Right ventricle myocardium superior (tissue), 1 donor: ENCODE results near the gene TMED4. TPM values are rescaled to one million over a fixed set of nuclear protein-coding genes. Genes with fewer than 3 reads are reported as not detected.

ENCODE experiments used
- ATAC-seq: fragments of 200-7000 bp; cut with Tn5 transposase; one replicate; pipeline ENCODE4 v1.9.1; 2020; ENCODE audit warnings: mild to moderate bottlenecking; ENCODE audit not compliant: poor library complexity
- DNase-seq: peaks from one replicate; pipeline ENCODE4 v3.0.0-alpha.2; 2020
- intact Hi-C: fragments of 100-400 bp; cut with DNase I; formaldehyde crosslinking; loops from one replicate; pipeline ENCODE4 v1.11.2; 2022
- total RNA-seq: library from RNA; stranded (reverse); fragmentation: NEBNext Ultra II Directional; extraction: Animal tissue kit (Norgen Biotek cat#: 25700); gene quantifications from one replicate; pipeline ENCODE4 v1.2.1, GENCODE V29; 2021
- donor health status: DM: no; HTN: yes; CAD: no; lungs with severe emphysema.

TMED4 gene
- total RNA-seq, 1 donor from 2014 or later = 47.6 TPM

DNA sequence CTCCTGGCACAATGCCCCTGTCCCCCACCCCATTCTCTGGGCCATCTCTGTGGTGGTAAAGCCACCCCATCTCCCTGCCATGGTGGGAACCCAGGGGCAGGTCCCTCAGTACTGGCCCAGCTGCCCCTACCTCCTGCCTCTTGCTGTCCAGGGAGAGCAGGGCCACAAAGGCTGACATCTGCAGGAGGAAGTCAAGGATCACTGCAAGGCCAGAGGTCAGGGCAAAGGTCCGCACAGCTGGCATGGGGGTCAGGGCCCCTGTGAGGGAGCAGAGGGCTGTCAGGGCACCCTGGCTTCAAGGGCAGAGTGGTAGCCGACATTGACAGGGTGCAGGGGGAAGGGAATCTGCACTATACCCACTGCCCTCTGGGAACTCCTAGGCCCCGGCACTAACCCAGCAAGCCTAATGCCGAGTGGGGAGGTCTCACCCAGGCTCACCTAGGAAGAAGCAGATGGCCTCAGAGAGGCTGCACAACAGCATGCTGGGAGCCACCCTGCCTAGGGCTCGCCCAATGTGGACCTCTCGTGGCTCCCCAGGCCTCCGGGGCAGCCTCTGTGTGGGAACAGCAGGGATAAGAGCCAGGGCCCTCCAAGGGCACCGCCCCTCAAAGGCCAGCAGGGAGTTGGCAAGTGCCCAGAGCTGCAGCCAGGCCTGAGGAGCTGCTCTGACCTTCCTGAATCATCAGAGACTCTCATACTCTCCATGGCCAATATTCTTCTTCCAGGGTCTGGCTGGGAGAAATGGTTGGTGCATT lies 48.6 kb downstream of the TMED4 start:
- intact Hi-C loops = no loop called here
- ATAC-seq = no peak
- no peak for DNase-seq

DNA sequence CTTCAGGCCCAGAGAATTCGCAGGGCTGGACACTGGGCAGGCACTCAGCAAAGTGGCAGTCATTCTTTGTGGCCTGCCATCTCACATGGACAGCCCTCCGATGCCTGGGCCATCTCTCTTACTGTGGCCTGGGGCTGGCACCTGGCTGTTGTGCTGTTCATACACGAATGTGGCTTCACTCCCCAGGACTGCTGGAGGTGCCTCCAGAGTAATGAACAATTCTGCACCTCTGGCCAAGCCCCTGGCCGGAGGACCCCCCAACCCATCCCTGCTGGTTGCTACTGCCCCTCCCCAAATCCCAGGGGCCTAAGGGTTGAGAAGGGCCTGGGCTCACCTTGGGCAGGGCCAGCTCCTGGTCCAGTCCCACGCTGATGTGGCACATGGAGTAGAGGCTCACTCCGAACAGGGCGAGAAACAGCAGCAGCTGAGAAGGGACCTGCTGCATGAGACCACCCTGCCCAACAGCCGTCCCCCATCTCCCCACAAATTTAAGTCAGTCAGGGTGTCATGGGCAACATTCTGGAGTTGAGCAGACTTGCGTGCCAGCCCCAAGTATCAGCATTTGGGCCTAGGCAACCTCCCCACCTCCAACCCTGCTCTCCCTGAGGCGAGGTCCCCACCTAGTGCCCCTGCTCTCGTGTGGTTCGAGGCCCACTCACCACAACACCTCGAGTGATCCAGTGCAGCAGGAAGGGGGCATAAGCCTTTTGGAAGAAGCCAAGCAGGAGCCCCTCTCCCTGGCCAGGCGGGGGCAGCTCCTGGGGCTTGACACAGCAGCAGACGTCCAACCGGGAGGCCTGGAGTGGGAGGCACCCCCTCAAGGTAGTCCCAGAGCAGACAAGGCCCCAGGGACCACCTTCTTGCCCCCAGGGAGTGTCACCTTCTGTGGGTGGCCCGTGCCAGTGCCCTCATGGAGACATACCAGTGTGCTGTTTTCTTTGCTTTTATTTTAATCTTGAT lies 50.3 kb downstream of the TMED4 start:
- ATAC-seq (no peak), DNase-seq (no peak)
- intact Hi-C loops = no loop called here

DNA sequence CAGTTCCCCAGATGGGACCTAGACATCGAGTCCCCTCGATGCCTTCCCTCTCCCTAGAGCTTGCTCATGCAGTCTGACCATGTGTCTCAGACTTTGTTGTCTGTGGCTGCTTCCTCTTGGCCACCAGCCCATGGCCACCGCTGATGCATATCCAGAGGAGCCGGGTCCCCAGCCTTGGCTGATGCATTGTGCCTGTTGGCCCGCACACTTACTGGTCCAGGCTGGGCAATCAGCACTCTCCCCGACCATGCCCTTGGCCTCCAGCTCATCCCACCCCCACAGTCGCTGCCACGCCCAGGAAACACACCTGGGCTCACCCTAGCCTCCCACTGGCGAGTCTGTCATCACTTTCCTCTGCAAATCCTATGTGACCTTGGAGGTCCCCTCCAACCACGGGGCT lies 51.0 kb downstream of the TMED4 start:
- intact Hi-C loops = no loop called here
- DNase-seq (no peak), ATAC-seq (no peak)

Other genes with a start within 250 kb of the TMED4 start
- gene NUDCD3, start 91.6 kb downstream of the TMED4 start, total RNA-seq = 107 TPM
- gene NPC1L1, start 40.9 kb downstream of the TMED4 start, total RNA-seq = 0.13 TPM
- gene DDX56, start 8.3 kb downstream of the TMED4 start, total RNA-seq = 25.4 TPM
- gene OGDH, start 24.4 kb upstream of the TMED4 start, total RNA-seq = 664 TPM
- gene ZMIZ2, start 166.6 kb upstream of the TMED4 start, total RNA-seq = 54.1 TPM
- gene PPIA, start 214.4 kb upstream of the TMED4 start, total RNA-seq = 471 TPM